HS-5 (cell line): ENCODE data around the gene ADAMTS3.
A peak's percentile ranks its signal among the peaks of the same experiment; 100 is the strongest.
"Not testable (repeated sequence)": the region's sequence is repeated elsewhere in the genome, so short reads cannot be mapped to it uniquely, and the experiment has no call there.

Experiments
- DNase-seq: peaks from one replicate; pipeline ENCODE4 v3.0.0-alpha.2; 2012; ENCODE audit warnings: low read depth

The ADAMTS3 gene

DNA sequence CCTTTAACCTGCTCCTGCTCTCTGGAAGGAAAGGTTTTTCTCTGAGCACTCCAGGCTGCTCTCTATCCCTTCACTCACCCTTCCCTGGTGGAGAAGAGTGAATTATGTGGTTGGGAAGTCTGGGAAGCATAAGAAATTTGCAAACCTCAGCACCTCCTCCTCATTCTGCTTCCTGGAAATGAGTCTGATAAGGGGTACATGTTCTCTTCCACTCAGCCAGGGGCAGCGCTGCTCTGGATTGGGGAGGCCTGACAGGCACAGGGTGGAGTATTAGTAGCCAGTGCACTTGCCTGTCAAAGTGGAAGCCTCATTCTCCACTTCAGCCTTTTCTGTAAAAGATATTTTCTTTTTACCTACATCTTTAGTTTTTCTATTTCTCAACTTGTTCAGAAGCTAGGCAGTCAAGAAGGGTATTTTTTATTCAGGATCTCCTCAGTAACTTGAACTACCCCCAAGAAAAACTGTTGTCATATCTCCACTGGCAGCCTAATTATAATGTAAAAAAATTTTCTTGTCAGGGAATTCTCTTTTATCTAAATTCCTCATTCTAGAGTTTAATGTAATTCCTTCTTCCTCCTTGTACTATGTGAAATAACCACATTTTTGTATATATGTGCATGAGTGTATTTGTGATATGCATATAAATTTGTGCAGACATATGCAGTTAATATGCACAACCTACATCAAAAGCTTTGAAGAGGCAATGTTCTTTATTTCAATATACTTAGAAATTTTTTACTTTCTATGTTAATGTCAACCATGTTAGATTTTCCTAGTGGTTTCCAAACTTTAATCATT, 15.3 kb downstream of the ADAMTS3 start:
- no peak for DNase-seq

DNA sequence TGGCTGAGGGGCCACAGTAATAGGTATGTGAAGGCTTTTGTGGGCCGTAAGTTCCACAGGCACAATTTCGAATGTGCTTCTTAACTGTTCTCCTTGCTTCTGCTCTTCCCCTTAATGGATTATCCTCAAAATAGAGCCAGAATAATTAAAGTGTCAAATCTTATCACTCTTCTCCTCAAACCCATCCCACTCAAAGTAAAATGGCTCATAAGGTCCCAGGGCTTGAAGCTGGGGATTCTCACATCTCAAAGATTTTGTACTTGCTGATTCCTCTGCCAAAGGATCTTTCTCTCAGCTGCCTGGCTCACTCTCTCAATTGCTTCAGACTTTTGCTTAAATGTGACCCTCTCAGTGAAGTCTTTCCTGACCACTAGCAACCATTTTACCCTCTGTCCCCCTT, 16.6 kb downstream of the ADAMTS3 start:
- DNase-seq = no peak

DNA sequence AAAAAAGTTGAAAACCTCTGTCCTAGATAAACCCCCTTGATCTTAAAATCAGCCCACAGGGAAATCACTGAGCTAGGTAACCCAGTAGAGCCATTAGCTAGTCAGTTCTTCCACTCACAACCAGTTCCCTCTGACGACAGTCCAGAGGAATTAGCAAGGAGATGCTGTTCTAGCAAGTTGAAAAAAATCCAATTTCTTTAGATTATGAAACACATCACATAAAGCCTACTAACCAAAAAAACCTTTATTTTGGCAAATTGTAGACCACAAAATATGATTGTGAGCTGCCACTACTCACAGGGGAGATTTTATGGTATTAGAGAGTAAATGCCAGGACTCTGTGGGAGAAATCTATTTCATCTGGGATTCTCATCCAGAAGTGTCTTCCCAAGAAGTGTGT, 22.6 kb downstream of the ADAMTS3 start:
- DNase-seq = no peak

DNA sequence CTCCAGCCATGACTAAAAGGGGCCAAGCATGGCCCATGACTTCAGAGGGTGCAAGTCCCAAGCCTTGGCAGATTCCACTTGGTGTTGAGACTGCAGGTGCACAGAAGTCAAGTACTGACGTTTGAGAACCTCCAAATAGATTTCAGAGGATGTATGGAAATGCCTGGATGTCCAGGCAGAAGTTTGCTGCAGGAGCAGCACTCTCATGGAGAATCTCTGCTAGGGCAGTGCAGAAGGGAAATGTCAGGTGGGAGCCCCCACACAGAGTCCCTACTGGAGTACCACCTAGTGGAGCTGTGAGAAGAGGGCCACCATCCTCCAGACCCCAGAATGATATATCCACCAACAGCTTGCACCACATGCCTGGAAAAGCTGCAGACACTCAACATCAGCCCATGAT, 28.3 kb downstream of the ADAMTS3 start:
- DNase-seq = not testable (repeated sequence)

DNA sequence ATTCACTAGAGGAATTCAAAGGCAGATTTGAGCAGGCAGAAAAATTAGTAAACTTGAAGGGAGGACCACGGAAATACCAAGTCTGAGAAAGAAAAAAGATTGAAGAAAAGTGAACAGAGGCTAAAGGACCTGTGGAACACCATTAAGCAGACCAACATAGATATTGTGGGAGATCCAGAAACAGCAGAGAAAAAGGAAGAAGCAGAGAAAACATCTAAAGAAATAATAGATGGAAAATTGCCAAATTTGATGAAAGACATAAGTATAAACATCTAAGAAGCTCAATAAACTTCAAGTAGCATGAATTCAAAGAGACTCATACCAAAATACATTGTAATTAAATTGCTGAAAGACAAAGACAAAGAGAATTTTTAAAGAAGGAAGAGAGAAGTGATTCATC, 31.0 kb downstream of the ADAMTS3 start:
- DNase-seq = no peak

DNA sequence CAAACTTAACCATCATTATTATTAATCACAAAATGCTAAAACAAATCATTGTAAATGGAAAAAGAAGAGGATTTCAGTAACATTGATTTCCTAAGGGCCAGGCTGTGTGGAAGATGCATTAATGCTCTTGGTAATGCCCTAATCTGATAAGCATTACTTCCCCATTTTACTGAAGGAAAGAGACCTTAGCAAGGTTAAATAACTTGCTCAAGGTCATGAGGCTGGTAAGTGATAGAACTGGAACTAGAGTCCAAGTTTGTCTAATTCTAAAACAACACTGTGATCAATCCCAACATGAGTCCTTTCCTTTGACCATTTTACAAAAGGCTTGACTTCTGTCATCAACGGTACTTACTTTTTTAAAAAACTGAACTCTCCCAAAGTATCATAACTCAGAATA, 32.6 kb downstream of the ADAMTS3 start:
- DNase-seq = no peak

DNA sequence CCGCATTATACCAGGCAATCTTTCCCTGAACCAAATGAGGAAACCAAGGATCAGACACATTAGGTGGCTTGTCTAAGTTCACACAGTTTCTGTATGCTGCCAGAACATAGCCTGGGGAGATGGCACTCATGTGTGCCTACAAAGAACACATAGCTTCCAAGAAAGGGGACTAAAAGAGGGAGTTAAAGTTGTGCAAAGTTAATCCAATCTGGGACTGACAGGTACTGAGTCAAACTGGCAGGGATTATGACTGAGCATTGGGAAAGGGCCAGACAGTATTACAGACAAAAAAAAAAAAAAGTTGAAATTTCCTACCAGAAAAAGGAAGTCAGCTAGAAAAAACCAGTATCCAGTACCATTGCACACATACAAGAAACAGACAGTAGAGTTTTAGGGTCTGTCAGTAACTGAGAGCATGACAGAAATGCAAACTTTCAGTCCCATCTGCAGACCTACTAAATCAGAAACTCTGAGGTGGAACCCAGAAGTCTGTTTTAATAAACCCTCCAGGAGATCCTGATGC, 37.2 kb downstream of the ADAMTS3 start:
- no peak for DNase-seq

DNA sequence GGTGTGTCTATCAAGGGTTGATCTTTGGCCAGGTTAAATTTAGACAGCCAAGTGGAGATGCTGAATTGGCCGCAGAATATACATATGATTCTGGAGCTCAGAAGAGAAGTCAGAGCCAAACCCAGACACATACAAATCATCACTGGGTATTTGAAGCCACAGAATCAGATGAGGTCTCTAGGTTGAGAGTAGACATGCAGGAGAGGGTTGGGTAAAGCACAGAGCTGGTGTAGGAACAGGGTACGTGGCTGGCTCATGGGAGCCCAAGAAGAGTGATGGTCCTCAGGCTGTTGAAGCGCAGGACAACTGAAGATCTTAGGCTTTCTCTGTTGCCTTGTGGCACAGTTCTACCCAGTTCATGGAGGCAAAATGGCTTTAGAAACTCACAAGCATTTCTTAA, 37.7 kb downstream of the ADAMTS3 start:
- DNase-seq = no peak

DNA sequence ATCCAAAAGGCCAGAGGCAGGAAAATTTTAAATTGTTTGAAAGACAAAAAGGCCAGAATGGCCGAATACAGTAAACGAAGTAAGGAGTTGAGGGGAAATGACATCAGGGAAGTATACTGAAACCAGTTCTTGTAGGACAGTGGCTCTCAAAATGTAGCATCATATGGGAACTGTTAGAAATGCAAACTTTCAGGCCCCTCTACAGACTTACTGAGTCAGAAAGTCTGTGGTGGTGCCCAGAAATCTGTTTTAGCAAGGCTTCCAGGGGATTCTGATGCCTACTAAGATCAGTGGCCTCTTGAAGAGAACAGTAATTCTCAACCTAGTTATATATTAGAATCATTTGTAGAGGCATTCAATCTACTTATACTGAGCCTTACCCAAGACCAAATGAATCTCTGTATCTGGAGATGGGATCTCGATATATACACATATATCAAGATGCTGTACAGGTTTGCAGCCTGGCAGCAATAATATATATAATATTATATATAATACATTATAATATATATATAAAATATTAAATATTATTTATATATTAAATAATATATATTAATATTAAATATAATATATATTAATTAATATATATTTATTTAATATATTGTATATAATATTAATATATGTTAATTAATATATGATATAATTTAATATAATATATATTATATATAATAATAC, 39.7 kb downstream of the ADAMTS3 start:
- no peak for DNase-seq

DNA sequence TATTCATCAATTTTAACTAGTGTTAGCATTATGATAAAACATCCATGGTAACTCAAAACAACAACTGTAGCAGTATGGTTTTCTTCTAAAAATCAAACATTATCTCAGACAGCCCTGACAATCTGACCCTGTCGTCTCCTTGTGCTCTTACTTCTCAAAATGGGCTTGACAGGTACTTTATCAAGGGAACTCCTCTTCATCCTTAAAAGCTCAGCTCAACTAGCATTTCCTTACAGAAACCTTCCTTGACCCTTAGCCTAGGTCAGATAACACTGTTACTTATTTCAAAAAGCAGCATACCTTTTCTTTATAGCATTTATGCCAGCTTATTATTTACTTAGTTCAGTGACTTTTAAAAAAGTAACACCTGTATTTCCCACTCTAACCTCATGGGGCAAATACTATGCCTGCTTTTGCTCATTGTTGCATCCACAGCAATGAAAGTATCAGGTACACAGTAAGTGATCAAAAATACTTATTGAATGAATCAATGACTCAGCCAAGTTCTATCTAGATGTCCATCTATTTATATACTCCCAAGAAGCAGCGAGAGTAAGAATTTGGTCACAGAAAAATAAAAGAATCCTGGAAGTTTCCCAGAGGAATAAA, 41.9 kb downstream of the ADAMTS3 start:
- DNase-seq = no peak

DNA sequence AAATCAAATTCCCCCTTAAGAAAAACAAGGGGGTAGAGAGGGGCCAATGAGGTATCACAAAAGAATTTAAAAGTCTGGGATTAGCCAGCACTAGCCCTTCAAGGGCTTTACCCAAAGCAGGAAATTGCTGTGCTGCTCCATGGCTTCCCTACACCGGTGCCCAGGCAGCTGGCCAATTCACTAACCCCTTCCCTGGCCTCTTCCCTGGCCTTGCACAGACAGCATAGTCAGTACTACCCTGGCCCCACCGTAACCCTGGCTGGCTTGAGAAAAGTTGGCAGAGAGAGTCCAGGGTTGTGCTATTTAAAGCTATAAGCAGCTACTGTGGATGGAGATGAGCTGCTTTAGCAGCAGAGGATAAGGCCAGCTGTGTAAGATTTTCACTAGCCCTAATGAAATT, 43.1 kb downstream of the ADAMTS3 start:
- peak; percentile 20 for DNase-seq

DNA sequence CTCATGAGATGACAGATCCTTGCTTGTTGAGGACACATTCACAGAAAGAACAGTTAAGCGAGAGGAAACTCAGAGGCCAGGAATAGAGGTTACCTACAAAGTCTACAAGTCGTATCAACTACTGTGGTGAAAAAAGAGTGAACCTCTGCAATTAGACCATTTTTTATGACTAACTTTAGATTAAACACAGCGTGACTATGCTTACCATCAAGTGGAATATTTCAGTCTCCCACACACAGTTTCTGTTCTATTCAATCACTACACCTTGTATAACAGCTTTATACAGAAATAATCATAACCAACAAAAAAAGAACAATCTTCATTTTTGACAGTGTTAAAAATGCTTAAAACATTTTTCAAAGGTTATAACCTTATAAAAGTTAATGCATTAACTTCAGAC, 46.6 kb downstream of the ADAMTS3 start:
- no peak for DNase-seq

DNA sequence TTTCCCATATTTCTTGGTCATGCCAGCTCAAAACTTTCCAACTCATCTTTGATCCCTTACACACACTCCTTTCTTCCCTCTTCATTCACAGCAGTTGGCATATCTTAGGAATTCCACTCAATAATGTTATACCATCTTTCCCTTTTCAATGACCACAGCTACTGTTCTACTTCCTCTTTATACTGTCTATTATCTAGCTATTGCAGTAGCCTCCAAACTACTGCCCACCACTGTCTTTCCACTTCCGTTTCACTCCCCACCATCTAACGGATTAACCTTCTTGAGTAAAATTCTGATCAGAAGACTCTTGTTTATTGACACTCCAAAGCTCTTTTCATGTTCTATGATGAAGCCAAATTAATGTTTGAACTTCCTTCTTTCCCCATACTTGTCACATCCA, 55.8 kb downstream of the ADAMTS3 start:
- no peak for DNase-seq

DNA sequence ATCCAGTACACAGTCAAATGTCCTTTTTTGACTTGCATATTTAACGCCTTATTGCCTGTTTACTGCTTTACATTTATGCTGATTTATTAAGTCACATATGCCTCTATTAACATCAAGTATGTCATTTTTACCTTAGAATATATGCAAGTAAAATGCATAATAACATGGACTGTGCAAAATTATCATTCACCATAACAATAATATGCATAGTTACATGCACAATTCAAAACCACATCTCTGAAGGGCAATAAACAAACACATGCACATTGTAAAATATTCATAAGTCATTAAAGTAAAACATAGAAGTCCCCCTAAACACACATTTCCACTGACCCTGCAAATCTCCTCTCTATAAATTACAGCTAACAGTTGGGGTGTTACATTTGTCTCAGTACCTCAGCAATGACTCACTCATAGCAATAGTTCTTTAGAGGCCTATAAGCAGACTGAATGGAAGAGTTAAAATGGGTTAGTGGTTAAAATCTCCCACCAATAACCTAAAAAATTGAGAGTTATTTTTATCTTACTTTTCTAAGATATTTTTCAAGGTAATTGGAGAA, 61.1 kb downstream of the ADAMTS3 start:
- DNase-seq = no peak

DNA sequence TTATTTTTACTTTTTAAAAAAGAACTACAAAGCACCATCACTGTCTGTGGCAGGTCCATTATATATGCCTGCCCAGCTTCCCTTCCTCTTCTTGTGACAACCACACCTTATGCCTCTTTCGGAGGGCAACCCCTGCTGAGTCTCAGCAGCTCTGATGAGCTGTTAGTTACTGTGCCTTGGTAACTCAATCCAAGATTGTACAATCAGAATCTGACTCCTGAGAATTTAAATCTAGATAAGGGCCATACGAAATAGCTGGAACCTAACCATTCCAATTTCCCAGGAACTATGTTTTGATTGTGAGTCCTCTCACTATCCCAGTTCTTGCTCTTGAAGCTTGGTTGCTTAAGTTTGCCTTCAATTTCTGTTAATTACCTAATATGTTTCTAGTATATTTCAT, 61.9 kb downstream of the ADAMTS3 start:
- no peak for DNase-seq

DNA sequence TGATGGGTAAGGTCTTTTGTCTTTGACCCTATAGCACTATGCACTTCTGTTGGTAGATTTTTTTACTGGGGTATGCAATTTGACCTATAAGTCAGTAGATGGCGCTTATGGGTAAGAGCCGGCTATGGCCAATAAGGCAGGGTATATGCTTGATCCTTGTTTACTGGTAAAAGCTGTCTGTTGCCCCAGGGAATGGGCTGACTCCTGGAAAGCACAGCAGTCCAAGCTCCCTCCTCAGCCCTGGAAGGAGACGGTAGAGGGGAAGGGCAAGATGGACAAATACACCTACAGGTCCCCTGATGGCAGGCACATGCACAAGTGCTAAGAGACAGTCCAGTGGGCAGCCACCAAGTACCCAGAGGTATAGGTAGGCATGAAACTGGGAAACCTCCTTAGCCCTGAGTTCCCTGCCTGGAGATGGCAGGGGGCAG, 63.7 kb downstream of the ADAMTS3 start:
- DNase-seq = no peak

DNA sequence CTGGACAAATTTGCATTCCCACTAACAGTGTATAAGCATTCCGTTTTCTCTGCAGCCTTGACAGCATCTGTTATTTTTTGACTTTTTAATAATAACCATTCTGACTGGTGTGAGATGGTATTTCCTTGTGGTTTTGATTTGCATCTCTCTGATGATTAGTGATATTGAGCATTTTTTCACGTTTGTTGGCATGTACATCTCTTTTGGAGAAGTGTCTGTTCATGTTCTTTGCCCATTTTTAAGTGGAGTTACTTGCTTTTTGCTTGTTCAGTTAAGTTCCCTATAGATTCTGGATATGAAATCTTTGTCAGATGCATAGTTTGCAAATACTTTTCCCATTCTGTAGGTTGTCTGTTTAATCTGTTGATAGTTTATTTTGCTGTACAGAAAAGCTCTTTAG, 68.8 kb downstream of the ADAMTS3 start:
- no peak for DNase-seq

DNA sequence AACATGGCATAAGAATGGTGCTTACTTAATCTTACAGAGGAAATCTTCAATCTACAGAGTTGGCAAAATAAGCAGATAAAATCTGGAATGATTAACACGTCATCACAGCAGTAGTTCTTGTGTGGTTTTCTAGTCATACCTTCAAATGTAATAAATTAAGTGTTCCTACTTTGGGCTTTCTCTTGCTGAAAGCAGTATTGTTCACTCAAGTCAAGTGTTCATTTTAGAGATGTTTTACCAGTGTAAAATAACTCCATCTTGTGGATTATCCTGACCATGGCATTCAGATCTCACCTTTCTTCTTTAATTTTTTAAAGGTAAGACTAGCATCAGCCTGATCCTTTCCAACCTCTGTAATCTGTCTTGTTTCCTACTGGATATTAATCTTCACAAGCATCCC, 72.9 kb downstream of the ADAMTS3 start:
- no peak for DNase-seq

DNA sequence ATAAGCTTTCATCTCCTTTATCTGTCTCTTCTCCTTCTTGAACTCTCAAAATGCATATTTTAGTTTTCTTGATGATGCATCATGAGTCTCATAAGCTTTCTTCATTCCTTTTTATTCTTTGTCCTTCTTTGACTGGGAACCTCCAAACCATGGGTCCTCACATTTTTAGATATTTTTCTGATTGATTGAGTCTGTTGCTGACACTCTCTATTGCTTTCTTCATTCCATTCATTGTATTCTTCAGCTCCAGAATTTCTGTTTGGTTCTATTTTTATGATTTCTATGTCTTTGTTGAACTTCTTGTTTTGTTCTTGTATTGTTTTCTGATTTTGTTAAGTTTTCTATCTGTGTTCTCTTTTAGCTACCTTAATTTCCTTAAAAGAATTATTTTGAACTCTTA, 74.9 kb downstream of the ADAMTS3 start:
- DNase-seq = no peak

DNA sequence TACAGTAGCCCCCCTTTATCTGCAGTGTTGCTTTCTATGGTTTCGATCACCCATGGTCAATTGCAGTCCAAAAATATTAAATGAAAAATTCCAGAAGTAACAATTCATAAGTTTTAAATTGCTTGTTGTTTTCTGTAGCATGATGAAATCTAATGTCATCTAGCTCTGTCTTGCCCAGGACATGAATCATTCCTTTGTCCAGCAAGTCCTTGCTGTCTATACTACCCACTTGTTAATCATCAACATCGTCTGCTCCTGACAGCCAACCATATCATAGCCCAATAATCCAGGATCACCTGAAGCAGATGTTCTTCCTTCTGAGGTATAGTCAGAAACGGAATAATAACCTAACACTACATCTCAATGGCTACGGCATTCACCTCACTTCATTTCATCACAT, 79.8 kb downstream of the ADAMTS3 start:
- DNase-seq = no peak

DNA sequence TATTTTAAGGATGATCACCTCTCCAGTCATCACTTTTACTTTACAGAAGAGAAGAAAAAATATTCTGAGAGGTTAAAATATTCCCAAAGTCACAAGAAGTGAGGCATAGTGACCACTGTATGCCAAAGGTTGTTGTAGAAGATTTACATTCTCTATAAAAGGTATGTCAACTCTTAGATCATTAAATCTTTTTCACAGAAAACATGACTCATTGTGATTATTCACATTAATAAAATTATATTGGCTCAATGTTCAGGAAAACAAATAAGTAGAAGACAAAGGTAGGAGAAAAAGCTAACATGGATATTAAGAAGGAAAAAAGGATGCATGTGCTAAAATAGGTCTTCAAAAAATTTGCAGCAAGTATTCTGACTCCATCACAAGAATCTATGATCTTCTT, 82.0 kb downstream of the ADAMTS3 start:
- DNase-seq = no peak

DNA sequence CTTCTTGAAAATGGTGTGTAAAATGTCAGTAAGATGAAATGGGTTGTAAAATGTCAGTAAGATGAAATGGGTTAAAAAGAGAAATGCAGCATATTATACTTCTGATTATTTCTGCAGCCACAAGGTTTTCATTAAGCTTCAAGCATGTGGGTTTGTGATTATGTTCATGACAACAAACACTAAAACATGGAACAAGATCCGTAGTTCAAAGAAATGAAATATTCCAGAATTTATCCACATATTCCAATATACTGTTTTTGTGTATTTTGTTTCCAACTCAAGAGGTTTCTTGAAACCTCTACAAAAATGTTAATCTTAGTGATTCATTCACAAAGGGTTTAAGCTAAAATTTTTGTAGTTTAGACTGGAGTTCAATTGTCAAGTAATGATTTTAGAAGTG, 84.0 kb downstream of the ADAMTS3 start:
- DNase-seq = no peak

DNA sequence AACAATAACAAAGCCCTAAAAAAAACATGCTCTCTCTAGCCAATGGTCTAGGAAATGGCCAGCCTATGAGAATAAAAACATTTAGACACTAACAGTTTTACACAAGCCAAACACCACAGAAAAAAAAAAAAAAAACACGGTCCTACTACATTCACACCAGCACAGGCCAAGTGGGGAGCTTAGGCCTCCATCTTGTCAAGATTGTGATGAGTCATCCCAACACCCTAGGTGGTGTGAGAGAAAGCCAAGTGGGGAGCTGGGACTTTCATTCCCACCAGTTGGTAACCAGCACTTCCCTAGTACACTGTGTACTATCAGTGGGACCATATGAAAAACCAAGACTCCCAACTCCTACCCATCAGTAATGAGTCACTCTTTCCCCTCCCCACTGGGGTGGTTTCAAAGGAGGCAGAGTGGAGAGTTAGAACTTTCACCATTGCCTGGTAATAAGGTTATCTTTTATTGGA, 95.6 kb downstream of the ADAMTS3 start:
- DNase-seq = no peak
